ENCODE measurements around the gene PDE1C.

Gene PDE1C

GRCh38 chr7:31935124-31936054, 134.8 kb downstream of the PDE1C start:
- no peak for DNase-seq

DNA sequence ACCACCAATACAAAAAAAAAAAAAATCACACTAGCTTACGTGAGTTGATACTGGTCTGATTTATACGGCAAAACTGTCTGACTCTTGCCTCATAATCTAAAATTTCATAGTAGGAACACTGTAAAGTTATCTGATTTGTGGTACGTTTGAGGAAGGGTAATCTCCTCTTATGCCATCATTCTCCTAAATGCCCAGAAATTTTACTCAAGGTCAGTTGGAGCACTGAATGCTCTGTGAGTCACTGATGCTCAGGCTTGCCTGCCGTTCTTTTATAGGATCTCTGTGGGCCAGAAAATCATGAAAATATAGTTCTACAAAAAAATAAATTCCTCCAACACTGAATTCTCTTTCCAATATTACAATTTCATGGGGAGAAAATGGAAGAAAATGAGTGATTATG, 135.7 kb downstream of the PDE1C start:
- DNase-seq: no peak

- no peak for DNase-seq
Measured at GRCh38 chr7:31933481-31933880, 136.7 kb downstream of the PDE1C start.

GRCh38 chr7:31926991-31927584, 143.1 kb downstream of the PDE1C start:
- DNase-seq: no peak

- no peak for DNase-seq
Measured at GRCh38 chr7:31925753-31926454, 144.3 kb downstream of the PDE1C start.

GRCh38 chr7:31924251-31924650, 146.0 kb downstream of the PDE1C start:
- no peak for DNase-seq

DNA sequence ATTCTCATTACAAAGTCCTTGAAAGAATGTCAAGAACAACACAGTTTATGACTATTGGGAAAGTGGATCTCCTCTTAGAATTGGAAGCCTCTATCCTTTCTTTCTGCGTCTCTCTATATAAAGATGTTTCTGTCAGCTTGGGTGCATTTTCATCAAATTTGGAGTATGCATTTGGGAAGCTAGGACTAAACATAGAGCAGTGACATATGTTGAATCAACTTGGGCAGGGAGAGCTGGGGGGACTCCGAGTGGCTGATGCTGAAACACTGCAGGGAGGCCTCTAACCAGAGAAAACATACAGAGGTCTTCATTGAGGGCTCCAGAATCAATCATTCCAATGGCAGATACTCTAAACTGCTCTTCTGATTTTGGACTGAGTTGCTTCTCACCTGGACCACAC, 147.4 kb downstream of the PDE1C start:
- no peak for DNase-seq

- no peak for DNase-seq
Measured at GRCh38 chr7:31921047-31921446, 149.2 kb downstream of the PDE1C start.

- DNase-seq: no peak
Measured at GRCh38 chr7:31919678-31920369, 150.4 kb downstream of the PDE1C start.

GRCh38 chr7:31918706-31919393, 151.4 kb downstream of the PDE1C start:
- DNase-seq: no peak

DNA sequence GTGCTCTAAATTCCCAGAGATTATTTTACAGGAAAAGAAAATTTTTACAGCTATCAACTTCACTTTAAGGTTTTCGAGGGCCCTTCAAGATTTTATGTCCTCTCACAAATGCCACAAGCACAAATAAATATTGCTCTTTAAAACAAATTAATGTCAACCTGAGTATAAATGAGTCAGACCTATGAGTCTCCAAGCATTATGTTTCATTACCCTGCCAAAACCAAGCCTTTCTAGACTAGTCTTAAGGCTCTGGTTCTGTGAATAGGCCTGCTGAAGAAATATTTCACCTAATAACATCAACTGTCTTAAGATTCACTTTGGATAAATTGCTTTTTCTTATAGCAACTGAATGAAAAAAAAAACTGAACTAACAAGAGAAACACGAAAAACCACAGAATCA, 153.0 kb downstream of the PDE1C start:
- DNase-seq: no peak

DNA sequence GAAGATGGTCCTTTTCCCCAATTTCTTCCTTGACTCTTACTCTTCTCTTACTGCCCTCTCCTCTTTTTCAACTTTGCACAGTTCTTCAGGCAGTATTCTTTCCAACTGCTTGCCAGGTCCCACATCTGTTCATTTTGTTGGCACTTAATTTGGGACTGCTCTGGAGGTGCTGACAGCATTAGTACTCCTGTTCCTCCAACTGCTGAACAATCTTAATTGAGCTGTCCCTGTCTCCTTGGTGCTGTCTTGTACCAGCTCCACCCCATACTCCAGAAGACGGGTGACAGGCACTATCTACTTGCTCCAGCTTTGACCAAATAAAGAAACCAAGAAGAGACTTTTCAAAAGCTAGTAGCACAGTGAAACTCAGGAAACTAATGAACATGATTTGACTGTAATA, 160.0 kb downstream of the PDE1C start:
- DNase-seq: no peak

- DNase-seq: no peak
Measured at GRCh38 chr7:31906479-31907171, 163.6 kb downstream of the PDE1C start.

DNA sequence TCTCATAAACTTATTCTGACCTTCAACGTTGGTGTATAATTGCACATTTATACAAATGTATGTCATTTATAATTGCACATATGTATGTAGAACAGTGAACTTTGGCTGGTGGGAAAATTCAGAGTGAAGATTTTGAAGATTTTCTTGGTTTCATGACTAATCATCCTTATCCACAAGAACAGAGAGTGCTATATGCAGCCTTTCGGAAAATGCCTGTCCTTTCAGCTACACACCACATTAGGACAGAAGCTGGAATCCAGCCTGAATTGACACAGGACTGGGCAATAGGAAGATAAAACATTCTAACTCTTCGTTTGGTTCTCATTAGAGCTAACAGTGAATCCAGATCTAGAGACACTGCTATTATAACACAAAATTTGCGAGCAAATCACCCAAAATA, 166.2 kb downstream of the PDE1C start:
- no peak for DNase-seq

DNA sequence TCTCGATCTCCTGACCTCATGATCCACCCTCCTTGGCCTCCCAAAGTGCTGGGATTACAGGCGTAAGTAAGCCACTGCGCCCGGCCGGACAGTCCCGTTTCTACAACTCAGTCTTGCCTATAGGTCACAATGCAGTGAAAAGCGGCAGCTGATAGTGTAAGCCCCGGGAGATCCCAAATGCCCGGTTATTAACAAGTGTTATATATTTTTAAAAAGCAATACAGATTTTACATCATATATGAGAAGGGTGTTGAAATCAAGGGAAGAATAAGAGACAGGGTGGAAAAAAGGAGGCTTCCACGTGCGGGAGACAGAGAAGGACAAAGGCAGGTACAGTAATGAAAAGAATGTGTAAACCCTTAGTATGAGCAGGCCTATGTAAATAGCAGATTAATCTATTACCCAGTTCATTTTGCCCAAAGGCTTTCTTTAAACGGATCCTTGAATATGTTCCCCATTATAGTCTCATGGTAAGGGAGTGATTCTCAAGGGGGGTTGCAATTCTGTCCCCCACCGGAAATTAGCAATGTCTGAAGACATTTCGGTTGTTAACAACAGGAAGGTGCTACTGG, 170.8 kb downstream of the PDE1C start:
- no peak for DNase-seq

- no peak for DNase-seq
Measured at GRCh38 chr7:31896925-31897324, 173.3 kb downstream of the PDE1C start.

- DNase-seq: no peak
Measured at GRCh38 chr7:31894308-31894707, 175.9 kb downstream of the PDE1C start.

DNA sequence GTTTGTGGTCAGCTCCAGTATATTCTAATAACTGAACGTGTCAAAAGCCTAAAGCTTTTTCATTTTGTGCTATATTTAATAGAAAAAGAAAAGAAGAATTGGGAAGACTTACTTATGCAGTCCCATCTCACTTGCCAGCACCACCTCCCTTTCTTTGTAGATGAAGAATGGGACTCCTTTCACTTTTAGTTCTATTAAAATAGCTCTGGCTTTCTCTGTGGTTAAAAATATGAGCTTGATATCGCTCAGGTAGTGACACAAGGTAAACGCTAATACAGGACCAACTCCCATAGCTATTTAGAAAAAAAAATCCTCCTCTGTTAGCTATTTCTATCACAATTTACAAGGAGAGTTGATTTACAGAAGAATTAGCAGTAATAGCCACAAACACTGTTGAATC, 176.8 kb downstream of the PDE1C start:
- no peak for DNase-seq

- DNase-seq: no peak
Measured at GRCh38 chr7:31892099-31892829, 177.9 kb downstream of the PDE1C start.

DNA sequence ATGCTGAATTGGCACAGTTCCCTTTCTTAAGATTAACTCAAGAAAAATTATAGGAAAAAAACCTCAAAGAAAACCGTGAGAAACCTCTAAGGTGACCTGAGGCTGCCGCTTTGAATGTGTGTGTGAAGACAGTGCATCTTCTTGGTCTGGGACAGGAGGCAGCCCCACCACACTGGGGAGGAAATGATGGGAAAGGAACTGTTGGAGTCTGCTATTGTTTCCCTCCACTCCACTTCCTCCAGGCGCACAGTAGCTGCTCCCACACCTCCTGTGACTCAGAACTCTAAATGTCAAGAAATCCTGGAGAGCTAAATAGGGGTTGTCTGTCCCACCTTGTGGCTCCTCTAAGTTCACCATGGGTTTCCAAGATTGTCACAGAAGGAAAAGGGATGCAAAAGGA, 179.4 kb downstream of the PDE1C start:
- no peak for DNase-seq

DNA sequence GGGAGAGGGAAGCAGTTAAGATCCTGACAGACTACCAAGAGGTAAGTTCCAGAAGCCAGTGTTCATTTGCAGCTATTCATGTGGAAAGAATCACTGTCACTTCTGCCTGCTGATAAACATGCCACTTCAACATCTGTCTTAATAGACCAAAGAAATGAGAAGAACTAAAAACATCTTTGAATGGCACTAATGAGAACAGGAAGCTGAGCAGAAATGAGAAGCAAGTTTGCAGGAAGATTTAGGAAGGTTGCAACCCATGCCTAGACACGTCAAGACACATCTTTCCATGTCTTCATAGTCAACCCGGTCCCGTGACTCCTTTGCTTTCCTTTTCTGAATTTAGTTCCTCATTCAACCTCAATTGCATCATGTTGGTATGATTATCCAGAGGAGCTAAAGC, 180.0 kb downstream of the PDE1C start:
- no peak for DNase-seq

All from activated naive CD4-positive, alpha-beta T cell treated with Interleukin-2 at 50 U/mL for 16 hours (primary cell).